Gastrocnemius medialis (tissue), 4 donors: ENCODE data around the gene CCNJ. TPM values are rescaled to one million over a fixed set of nuclear protein-coding genes. Genes with fewer than 3 reads are reported as not detected.

Experiments used
- ATAC-seq, 2 donors: fragments of 150-250 bp; one replicate each; pipeline ENCODE4 v1.9.1; 2016
- DNase-seq, 2 donors: peaks; one replicate each; pipeline ENCODE4 v3.0.0-alpha.2; 2019
- H3K27ac ChIP-seq, 4 donors: fragments of 200-600 bp; sonication (generic); 1 replicate in 1 of 4; 2 replicates in 3 of 4; pipeline ENCODE4 v1.5.1; 2016 to 2018; ENCODE audit warnings: mild to moderate bottlenecking in 2 of 4, moderate library complexity in 1 of 4
- H3K27me3 ChIP-seq, 3 donors: fragments of 200-600 bp; sonication (generic) in 2 of 3; 1 replicate in 1 of 3; 2 replicates in 2 of 3; pipeline versions ENCODE4 v1.5.1 to v1.6.0; 2016 to 2019; ENCODE audit warnings: mild to moderate bottlenecking in 1 of 3, moderate library complexity in 1 of 3
- H3K36me3 ChIP-seq, 2 donors: fragments of 200-600 bp; sonication (generic) in 1 of 2; one replicate each; pipeline ENCODE4 v1.5.1; 2017 to 2018
- H3K4me1 ChIP-seq, 2 donors: fragments of 200-600 bp; sonication (generic) in 1 of 2; one replicate each; pipeline ENCODE4 v1.5.1; 2016 to 2017; ENCODE audit warnings: mild to moderate bottlenecking in 2 of 2
- H3K4me3 ChIP-seq, 4 donors: fragments of 200-600 bp; sonication (generic) in 3 of 4; 1 replicate in 1 of 4; 2 replicates in 3 of 4; pipeline ENCODE4 v1.5.1; 2016 to 2019; ENCODE audit warnings: mild to moderate bottlenecking in 2 of 4
- H3K9me3 ChIP-seq, 3 donors: fragments of 200-600 bp; sonication (generic) in 2 of 3; 1 replicate in 1 of 3; 2 replicates in 2 of 3; pipeline ENCODE4 v1.5.1; 2016 to 2019
- CTCF ChIP-seq, 5 experiments: fragments of 450-650 bp in 3 of 5; fragments of 200-600 bp in 2 of 5; sonication (generic) in 2 of 5; IDR thresholded peaks in 4 of 5; conservative IDR thresholded peaks in 1 of 5; 1 replicate in 4 of 5; 2 replicates in 1 of 5; pipeline ENCODE4 v1.5.1; 2016 to 2019; ENCODE audit warnings: antibody characterized with exemption in 5 of 5, mild to moderate bottlenecking in 3 of 5, moderate library complexity in 3 of 5
- POLR2A ChIP-seq, 2 donors: fragments of 450-650 bp; IDR thresholded peaks; one replicate each; pipeline ENCODE4 v1.6.1; 2017; ENCODE audit warnings: antibody characterized with exemption in 2 of 2, mild to moderate bottlenecking in 2 of 2, moderate library complexity in 2 of 2
- in situ Hi-C, 4 donors: fragments of 200-750 bp; cut with MboI; loops; one replicate each; pipeline versions ENCODE4 v1.15.0 to v1.8.0; 2017; ENCODE audit warnings: low sequenced_read_pairs in 4 of 4
- intact Hi-C: fragments of 100-400 bp; cut with DNase I; formaldehyde crosslinking; loops from one replicate; pipeline ENCODE4 v1.15.1; 2023; ENCODE audit warnings: low total_unique reads
- total RNA-seq, 4 donors: library from RNA; depleted of rRNA; stranded (reverse); fragments of >200 nt; gene quantifications; one replicate each; pipeline versions ENCODE4 v1.1.0 to v1.2.3, GENCODE V29; 2016

The CCNJ gene
- total RNA-seq, 4 donors from 2014 or later: 2.0 to 4.6 (median 3.2) TPM

DNA sequence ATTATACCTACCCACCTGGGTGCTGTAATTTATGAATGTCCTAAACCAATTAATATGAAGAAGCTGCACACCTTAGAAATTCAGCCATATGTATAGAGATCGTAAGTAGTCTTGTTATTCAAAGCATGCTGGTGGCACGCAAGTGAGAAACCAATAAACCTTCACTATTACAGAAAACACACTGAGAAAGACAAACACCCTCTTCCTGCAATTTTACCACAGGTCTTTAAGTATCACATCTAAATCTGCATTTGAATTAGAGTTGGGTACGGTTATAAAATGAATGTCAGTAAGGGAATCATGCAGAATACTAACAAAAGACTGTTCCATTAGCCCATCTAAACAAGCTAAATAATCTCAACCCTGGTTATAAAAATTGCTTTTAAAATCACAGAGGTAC, 33.8 kb downstream of the CCNJ start:
- ATAC-seq: no peak
- TF ChIP-seq POLR2A (IDR thresholded peaks at IDR 0.05) (no peak), CTCF (IDR thresholded peaks at IDR 0.05 in 4 of 5, conservative IDR thresholded peaks at IDR 0.05 in 1 of 5) (no peak)
- in situ Hi-C loops: no loop called here
- no peaks in the 10 kb centered on the region for H3K9me3 ChIP-seq
- intact Hi-C loops: no loop called here
- H3K4me3 ChIP-seq: no peak overlapping the region
- no peaks in the 10 kb centered on the region for H3K36me3 ChIP-seq
- no peaks in the 10 kb centered on the region for H3K27me3 ChIP-seq
- no peak overlapping the region for H3K27ac ChIP-seq
- DNase-seq: no peak
- no peaks in the 10 kb centered on the region for H3K4me1 ChIP-seq

GRCh38 chr10:96082153-96082552, 38.8 kb downstream of the CCNJ start:
- ATAC-seq: no peak

GRCh38 chr10:96082748-96083147, 39.4 kb downstream of the CCNJ start:
- Histone ChIP-seq H3K36me3 (no peaks in the 10 kb centered on the region), H3K4me1 (no peaks in the 10 kb centered on the region), H3K4me3 (no peak overlapping the region), H3K9me3 (no peaks in the 10 kb centered on the region), H3K27me3 (no peaks in the 10 kb centered on the region), H3K27ac (no peak overlapping the region)
- ATAC-seq (no peak), DNase-seq (no peak)
- TF ChIP-seq POLR2A (IDR thresholded peaks at IDR 0.05): no peak
- TF ChIP-seq CTCF (IDR thresholded peaks at IDR 0.05 in 4 of 5, conservative IDR thresholded peaks at IDR 0.05 in 1 of 5): no peak
- in situ Hi-C loops (no loop called here), intact Hi-C loops (no loop called here)

More at GRCh38 chr10:96082153-96082552, 38.8 kb downstream of the CCNJ start:
- in situ Hi-C loops (no loop called here), intact Hi-C loops (no loop called here)
- H3K9me3 ChIP-seq: no peaks in the 10 kb centered on the region
- no peak overlapping the region for H3K27ac ChIP-seq
- no peak for DNase-seq
- TF ChIP-seq CTCF (IDR thresholded peaks at IDR 0.05 in 4 of 5, conservative IDR thresholded peaks at IDR 0.05 in 1 of 5) (no peak), POLR2A (IDR thresholded peaks at IDR 0.05) (no peak)
- H3K4me1 ChIP-seq: no peaks in the 10 kb centered on the region
- no peaks in the 10 kb centered on the region for H3K36me3 ChIP-seq
- no peak overlapping the region for H3K4me3 ChIP-seq
- H3K27me3 ChIP-seq: no peaks in the 10 kb centered on the region

- Histone ChIP-seq H3K9me3 (no peaks in the 10 kb centered on the region), H3K4me3 (peak overlapping the region; percentile 53 to 80 (median 70)), H3K36me3 (no peaks in the 10 kb centered on the region), H3K27ac (no peak overlapping the region), H3K4me1 (peaks cover 6 to 7% of the 10 kb centered on the region in 2 donors), H3K27me3 (peaks cover 16 to 35% (median 24%) of the 10 kb centered on the region in 3 donors)
- ATAC-seq: no peak
- no peak for DNase-seq
- in situ Hi-C loops: no loop called here
- intact Hi-C loops: no loop called here
- TF ChIP-seq POLR2A (IDR thresholded peaks at IDR 0.05) (no peak), CTCF (IDR thresholded peaks at IDR 0.05 in 4 of 5, conservative IDR thresholded peaks at IDR 0.05 in 1 of 5) (no peak)
Observed at GRCh38 chr10:96089116-96089515, 45.7 kb downstream of the CCNJ start.
